ENCODE measurements around the gene UBASH3B. TPM values are rescaled to one million over a fixed set of nuclear protein-coding genes. Genes with fewer than 3 reads are reported as not detected.

The UBASH3B gene
- total RNA-seq, 1 donor from 2014 or later = 19.3 TPM

GRCh38 chr11:122652495-122652894 lies 3.0 kb upstream of the UBASH3B start:
- Mint-ChIP-seq H3K9me3 (no peaks in the 10 kb centered on the region), H3K4me3 (ENCODE audit: low read depth) (no peak overlapping the region), H3K4me1 (ENCODE audit: low read depth) (peaks cover 12% of the 10 kb centered on the region), H3K27ac (no peak overlapping the region), H3K36me3 (ENCODE audit: low read depth) (peaks cover under 1% of the 10 kb centered on the region), H3K27me3 (ENCODE audit: low read depth) (peaks cover 51% of the 10 kb centered on the region)
- intact Hi-C loops (cut with micrococcal nuclease) = no loop called here
- DNase-seq (ENCODE audit: low spot score) = no peak

GRCh38 chr11:122653916-122654585 lies 1.5 kb upstream of the UBASH3B start:
- intact Hi-C loops (cut with micrococcal nuclease) = loop anchor here (2.0 kb wide), 1 partner anchor 93 kb away; no protein-coding TSS in a partner anchor
- no peak overlapping the region for H3K4me3 Mint-ChIP-seq (ENCODE audit: low read depth)
- peaks cover 11% of the 10 kb centered on the region for H3K4me1 Mint-ChIP-seq (ENCODE audit: low read depth)
- H3K9me3 Mint-ChIP-seq = no peaks in the 10 kb centered on the region
- H3K27ac Mint-ChIP-seq = no peak overlapping the region
- H3K27me3 Mint-ChIP-seq (ENCODE audit: low read depth) = peaks cover 54% of the 10 kb centered on the region
- DNase-seq (ENCODE audit: low spot score) = no peak
- peaks cover 7% of the 10 kb centered on the region for H3K36me3 Mint-ChIP-seq (ENCODE audit: low read depth)

- peaks cover 9% of the 10 kb centered on the region for H3K4me1 Mint-ChIP-seq (ENCODE audit: low read depth)
- DNase-seq (ENCODE audit: low spot score) = peak; percentile 41
- peak overlapping the region; percentile 94 for H3K4me3 Mint-ChIP-seq (ENCODE audit: low read depth)
- peak overlapping the region; percentile 81 for H3K27ac Mint-ChIP-seq
- intact Hi-C loops (cut with micrococcal nuclease) = no loop called here
- H3K9me3 Mint-ChIP-seq = no peaks in the 10 kb centered on the region
- peaks cover 7% of the 10 kb centered on the region for H3K36me3 Mint-ChIP-seq (ENCODE audit: low read depth)
- H3K27me3 Mint-ChIP-seq (ENCODE audit: low read depth) = peaks cover 60% of the 10 kb centered on the region
Observed at GRCh38 chr11:122656073-122656630, 630 bp downstream of the UBASH3B start.

GRCh38 chr11:122656631-122657101 lies 1.1 kb downstream of the UBASH3B start:
- Mint-ChIP-seq H3K9me3 (no peaks in the 10 kb centered on the region), H3K27me3 (ENCODE audit: low read depth) (peaks cover 57% of the 10 kb centered on the region), H3K4me3 (ENCODE audit: low read depth) (peak overlapping the region; percentile 88), H3K4me1 (ENCODE audit: low read depth) (peaks cover 9% of the 10 kb centered on the region), H3K27ac (peak overlapping the region; percentile 36), H3K36me3 (ENCODE audit: low read depth) (peaks cover 7% of the 10 kb centered on the region)
- DNase-seq (ENCODE audit: low spot score) = no peak
- intact Hi-C loops (cut with micrococcal nuclease) = no loop called here

GRCh38 chr11:122659676-122660554 lies 4.4 kb downstream of the UBASH3B start:
- Mint-ChIP-seq H3K4me3 (ENCODE audit: low read depth) (no peak overlapping the region), H3K36me3 (ENCODE audit: low read depth) (peaks cover 7% of the 10 kb centered on the region), H3K27me3 (ENCODE audit: low read depth) (peaks cover 30% of the 10 kb centered on the region), H3K4me1 (ENCODE audit: low read depth) (peaks cover 11% of the 10 kb centered on the region), H3K27ac (no peak overlapping the region), H3K9me3 (no peaks in the 10 kb centered on the region)
- no peak for DNase-seq (ENCODE audit: low spot score)
- intact Hi-C loops (cut with micrococcal nuclease) = no loop called here

- Mint-ChIP-seq H3K36me3 (ENCODE audit: low read depth) (peaks cover 7% of the 10 kb centered on the region), H3K4me3 (ENCODE audit: low read depth) (no peak overlapping the region), H3K4me1 (ENCODE audit: low read depth) (peaks cover 6% of the 10 kb centered on the region), H3K9me3 (no peaks in the 10 kb centered on the region), H3K27ac (no peak overlapping the region), H3K27me3 (ENCODE audit: low read depth) (peaks cover 24% of the 10 kb centered on the region)
- intact Hi-C loops (cut with micrococcal nuclease) = no loop called here
- DNase-seq (ENCODE audit: low spot score) = no peak
Observed at GRCh38 chr11:122661182-122661945, 5.8 kb downstream of the UBASH3B start.

- Mint-ChIP-seq H3K27me3 (ENCODE audit: low read depth) (peaks cover 20% of the 10 kb centered on the region), H3K36me3 (ENCODE audit: low read depth) (peaks cover 8% of the 10 kb centered on the region), H3K4me1 (ENCODE audit: low read depth) (peaks cover 14% of the 10 kb centered on the region), H3K4me3 (ENCODE audit: low read depth) (no peak overlapping the region), H3K9me3 (no peaks in the 10 kb centered on the region), H3K27ac (no peak overlapping the region)
- DNase-seq (ENCODE audit: low spot score) = no peak
- intact Hi-C loops (cut with micrococcal nuclease) = no loop called here
Observed at GRCh38 chr11:122663056-122663740, 7.7 kb downstream of the UBASH3B start.

- peaks cover 8% of the 10 kb centered on the region for H3K36me3 Mint-ChIP-seq (ENCODE audit: low read depth)
Observed at GRCh38 chr11:122663764-122664163, 8.2 kb downstream of the UBASH3B start.

GRCh38 chr11:122664188-122664587 lies 8.7 kb downstream of the UBASH3B start:
- Mint-ChIP-seq H3K9me3 (peaks cover 2% of the 10 kb centered on the region), H3K4me3 (ENCODE audit: low read depth) (no peak overlapping the region), H3K27ac (no peak overlapping the region), H3K27me3 (ENCODE audit: low read depth) (peaks cover 16% of the 10 kb centered on the region), H3K4me1 (ENCODE audit: low read depth) (peaks cover 24% of the 10 kb centered on the region), H3K36me3 (ENCODE audit: low read depth) (peaks cover 6% of the 10 kb centered on the region)
- DNase-seq (ENCODE audit: low spot score) = no peak
- intact Hi-C loops (cut with micrococcal nuclease) = no loop called here

More at GRCh38 chr11:122663764-122664163, 8.2 kb downstream of the UBASH3B start:
- H3K9me3 Mint-ChIP-seq = no peaks in the 10 kb centered on the region
- H3K27ac Mint-ChIP-seq = no peak overlapping the region
- intact Hi-C loops (cut with micrococcal nuclease) = no loop called here
- H3K4me3 Mint-ChIP-seq (ENCODE audit: low read depth) = no peak overlapping the region
- H3K4me1 Mint-ChIP-seq (ENCODE audit: low read depth) = peaks cover 20% of the 10 kb centered on the region
- peaks cover 20% of the 10 kb centered on the region for H3K27me3 Mint-ChIP-seq (ENCODE audit: low read depth)
- no peak for DNase-seq (ENCODE audit: low spot score)

- H3K9me3 Mint-ChIP-seq = peaks cover 11% of the 10 kb centered on the region
- no peak for DNase-seq (ENCODE audit: low spot score)
- peaks cover 4% of the 10 kb centered on the region for H3K27me3 Mint-ChIP-seq (ENCODE audit: low read depth)
- intact Hi-C loops (cut with micrococcal nuclease) = no loop called here
- H3K4me3 Mint-ChIP-seq (ENCODE audit: low read depth) = no peak overlapping the region
- peaks cover 36% of the 10 kb centered on the region for H3K4me1 Mint-ChIP-seq (ENCODE audit: low read depth)
- H3K36me3 Mint-ChIP-seq (ENCODE audit: low read depth) = peaks cover 18% of the 10 kb centered on the region
- no peak overlapping the region for H3K27ac Mint-ChIP-seq
Observed at GRCh38 chr11:122665861-122666260, 10.3 kb downstream of the UBASH3B start.

- no peak for DNase-seq (ENCODE audit: low spot score)
- H3K27ac Mint-ChIP-seq = no peak overlapping the region
- peaks cover 36% of the 10 kb centered on the region for H3K4me1 Mint-ChIP-seq (ENCODE audit: low read depth)
- H3K27me3 Mint-ChIP-seq (ENCODE audit: low read depth) = peaks cover 2% of the 10 kb centered on the region
- intact Hi-C loops (cut with micrococcal nuclease) = no loop called here
- no peak overlapping the region for H3K4me3 Mint-ChIP-seq (ENCODE audit: low read depth)
- peaks cover 11% of the 10 kb centered on the region for H3K9me3 Mint-ChIP-seq
- H3K36me3 Mint-ChIP-seq (ENCODE audit: low read depth) = peaks cover 20% of the 10 kb centered on the region
Observed at GRCh38 chr11:122666743-122667142, 11.2 kb downstream of the UBASH3B start.
